Endothelial cell of umbilical vein (primary cell): ENCODE results near the gene ALOX5AP. TPM values are rescaled to one million over a fixed set of nuclear protein-coding genes. Genes with fewer than 3 reads are reported as not detected.

Experiments used
- BruUV-seq: library from RNA; stranded (reverse); fragments of 400-500 nt; replicated peaks from 2 replicates; lab custom pipeline; 2021; lab: Mats Ljungman, UMichigan
- CTCF ChIA-PET: fragments of 300-600, 350-600 bp; sonication (Branson Sonifier 250); formaldehyde crosslinking; loops from one replicate; lab custom pipeline; 2021; ENCODE audit warnings: antibody characterized with exemption, inconsistent platforms; lab: Charles Lee
- POLR2A ChIA-PET: fragments of 300-600, 350-600 bp; sonication (Branson Sonifier 250); formaldehyde crosslinking; loops from one replicate; lab custom pipeline; 2021; ENCODE audit warnings: antibody characterized with exemption, inconsistent platforms; lab: Charles Lee
- DNase-seq: peaks from one replicate; pipeline ENCODE4 v3.0.0-alpha.2; 2011; ENCODE audit warnings: low read depth, low spot score
- FAIRE-seq: peaks from 2 replicates; lab custom pipeline; 2011; peaks lifted over from hg19 to GRCh38; lab: Jason Lieb, UNC
- H2AFZ ChIP-seq: 2 replicates; pipeline ENCODE4 v1.6.0; 2012; ENCODE audit warnings: low read depth, low read length, control low read depth, inconsistent platforms
- H3K27ac ChIP-seq: 2 replicates; pipeline ENCODE4 v1.5.1; 2011; ENCODE audit warnings: low read depth, mild to moderate bottlenecking, control low read depth, low read length, moderate library complexity; ENCODE audit not compliant: insufficient read depth
- H3K27me3 ChIP-seq, 2 experiments: 2 replicates each; pipeline versions ENCODE4 v1.6.0 to v1.6.1; 2011; ENCODE audit warnings: low read length in 2 of 2, mixed read lengths in 1 of 2; ENCODE audit not compliant: control insufficient read depth in 2 of 2, insufficient read depth in 2 of 2
- H3K36me3 ChIP-seq, 2 experiments: 2 replicates in 1 of 2; 3 replicates in 1 of 2; pipeline ENCODE4 v1.5.1; 2011; ENCODE audit warnings: low read length in 2 of 2, mild to moderate bottlenecking in 1 of 2, moderate library complexity in 1 of 2; ENCODE audit not compliant: control insufficient read depth in 2 of 2, insufficient read depth in 2 of 2; ENCODE audit errors: extremely low read depth in 1 of 2
- H3K4me1 ChIP-seq: 3 replicates; pipeline ENCODE4 v1.5.1; 2011; ENCODE audit warnings: mild to moderate bottlenecking, low read length; ENCODE audit not compliant: control insufficient read depth, insufficient read depth; ENCODE audit errors: extremely low read depth
- H3K4me2 ChIP-seq: 2 replicates; pipeline ENCODE4 v1.6.1; 2011; ENCODE audit warnings: low read length, control low read depth, mixed read lengths; ENCODE audit not compliant: insufficient read depth
- H3K4me3 ChIP-seq, 3 experiments: fragments of 200-600 bp in 1 of 3; sonication (generic), shearing (Covaris generic) in 1 of 3; replicated peaks in 1 of 3; 2 replicates each; pipeline ENCODE4 v1.5.1; 2011 to 2016; ENCODE audit warnings: control low read depth in 3 of 3, low read length in 3 of 3, mild to moderate bottlenecking in 2 of 3, inconsistent platforms in 1 of 3, low read depth in 1 of 3, moderate library complexity in 1 of 3; ENCODE audit not compliant: insufficient read depth in 1 of 3
- H3K79me2 ChIP-seq: 2 replicates; pipeline ENCODE4 v1.6.0; 2012; ENCODE audit warnings: low read length, inconsistent platforms; ENCODE audit not compliant: control insufficient read depth, insufficient read depth
- H3K9ac ChIP-seq: replicated peaks from 2 replicates; pipeline ENCODE3; 2011; ENCODE audit warnings: low read length, control low read depth; ENCODE audit not compliant: insufficient read depth; ENCODE audit errors: extremely low read depth
- H3K9me1 ChIP-seq: replicated peaks from 3 replicates; pipeline ENCODE4 v1.6.0; 2011; ENCODE audit warnings: mild to moderate bottlenecking, low read length; ENCODE audit not compliant: control insufficient read depth, insufficient read depth; ENCODE audit errors: extremely low read depth
- H3K9me3 ChIP-seq: replicated peaks from 2 replicates; pipeline ENCODE4 v1.5.1; 2012; ENCODE audit warnings: low read length, inconsistent platforms; ENCODE audit not compliant: control insufficient read depth, insufficient read depth
- H4K20me1 ChIP-seq: replicated peaks from 2 replicates; pipeline ENCODE3; 2011; ENCODE audit warnings: mild to moderate bottlenecking, low read length; ENCODE audit not compliant: control insufficient read depth, insufficient read depth; ENCODE audit errors: extremely low read depth
- CTCF ChIP-seq, 2 donors: IDR thresholded peaks; 1 replicate in 1 of 2; 2 replicates in 1 of 2; pipeline ENCODE4 v1.5.1; 2011; ENCODE audit warnings: low read length in 2 of 2, mild to moderate bottlenecking in 2 of 2, moderate library complexity in 2 of 2, control low read depth in 1 of 2, inconsistent platforms in 1 of 2, low read depth in 1 of 2; ENCODE audit not compliant: insufficient read depth in 1 of 2; ENCODE audit errors: extremely low read depth in 1 of 2
- EZH2 ChIP-seq: IDR thresholded peaks from 2 replicates; pipeline ENCODE4 v1.6.1; 2012; ENCODE audit warnings: borderline replicate concordance, low read depth, mild to moderate bottlenecking, moderate library complexity, low read length, inconsistent platforms; ENCODE audit not compliant: severe bottlenecking
- FOS ChIP-seq: IDR thresholded peaks from 2 replicates; pipeline ENCODE4 v1.6.1; 2011; ENCODE audit warnings: mild to moderate bottlenecking, low read length, moderate library complexity, borderline replicate concordance; ENCODE audit not compliant: insufficient read depth
- GATA2 ChIP-seq: IDR thresholded peaks from 2 replicates; pipeline ENCODE4 v1.7.0; 2011; ENCODE audit warnings: low read depth, mild to moderate bottlenecking, moderate library complexity, mixed read lengths, low read length; ENCODE audit not compliant: insufficient read length, insufficient read depth
- JUN ChIP-seq: IDR thresholded peaks from 2 replicates; pipeline ENCODE4 v1.6.1; 2011; ENCODE audit warnings: borderline replicate concordance, low read depth; ENCODE audit not compliant: insufficient read length, insufficient read depth
- MYC ChIP-seq: IDR thresholded peaks from one replicate; pipeline ENCODE4 v1.6.1; 2011; ENCODE audit warnings: mild to moderate bottlenecking, low read depth, low read length
- POLR2A ChIP-seq: IDR thresholded peaks from 2 replicates; pipeline ENCODE4 v1.6.1; 2012; ENCODE audit warnings: low read depth, mild to moderate bottlenecking, control low read depth, low read length
- POLR2AphosphoS5 ChIP-seq: IDR thresholded peaks from 2 replicates; pipeline ENCODE4 v1.6.1; 2012; ENCODE audit warnings: low read depth, mild to moderate bottlenecking, control low read depth, low read length, moderate library complexity; ENCODE audit not compliant: insufficient read depth
- dilution Hi-C: fragments of 300-500 bp; cut with MboI; formaldehyde crosslinking; loops from one replicate; pipeline ENCODE4 v1.15.0; 2019; ENCODE audit warnings: low sequenced_read_pairs; ENCODE audit not compliant: extremely low pct_ligation_motif_present
- intact Hi-C: fragments of 100-400 bp; cut with micrococcal nuclease; formaldehyde crosslinking; loops from one replicate; pipeline ENCODE4 v1.10.0; 2022
- polyA plus RNA-seq, 4 experiments: library from polyadenylated mRNA; depleted of rRNA in 3 of 4; stranded (reverse) in 3 of 4; unstranded in 1 of 4; fragments of >200 nt; gene quantifications; 2 replicates each; pipeline versions ENCODE4 v1.2.1 to v1.2.3, GENCODE V29; 2011 to 2012; ENCODE audit warnings: missing spikeins in 1 of 4
- total RNA-seq: library from RNA; stranded (reverse); gene quantifications from 2 replicates; pipeline ENCODE4 v1.2.3, GENCODE V29; 2021
- TF ChIP-seq, protein P1 (sequence below): IDR thresholded peaks from 2 replicates; pipeline ENCODE4 v1.6.1; 2011; ENCODE audit not compliant: insufficient read depth, insufficient read length

Gene ALOX5AP
- total and polyA plus RNA-seq, 2 donors (not counting 3 experiments of a cell fraction or from before 2014, with no cell fraction given) = 1.8 TPM; not detected in 1

- no peak for FAIRE-seq
- intact Hi-C loops (no loop called here), dilution Hi-C loops (loop anchor here (25.0 kb wide), 1 partner anchor 92 kb away; no protein-coding TSS in a partner anchor)
- DNase-seq = no peak
- H3K27me3 ChIP-seq = peaks cover 0 to 11% of the 10 kb centered on the region in 2 experiments
- no peaks in the 10 kb centered on the region for H3K4me1 ChIP-seq
- no TSS peak for BruUV-seq
- H3K4me2 ChIP-seq = no peak overlapping the region
- no peaks in the 10 kb centered on the region for H3K9me3 ChIP-seq
- H3K4me3 ChIP-seq = no peak overlapping the region
- no peaks in the 10 kb centered on the region for H3K79me2 ChIP-seq
- ChIA-PET CTCF (interaction anchor here (0.6 to 1.8 kb wide), 4 partner anchors 11 to 19 kb away, joined by 3 to 6 read pairs (median 3); no protein-coding TSS in a partner anchor), POLR2A (no interaction called here)
- no peaks in the 10 kb centered on the region for H3K9me1 ChIP-seq
- no peaks in the 10 kb centered on the region for H4K20me1 ChIP-seq
- TF ChIP-seq EZH2 (no peak), GATA2 (no peak), MYC (no peak)
- H3K27ac ChIP-seq = no peak overlapping the region
- H2AFZ ChIP-seq = no peak overlapping the region
- no peak overlapping the region for H3K9ac ChIP-seq
- H3K36me3 ChIP-seq = no peaks in the 10 kb centered on the region
These were observed 43.7 kb downstream of the ALOX5AP start for GRCh38 chr13:30779016-30779415.

GRCh38 chr13:30779608-30780007 is 44.3 kb downstream of the ALOX5AP start:
- no peaks in the 10 kb centered on the region for H4K20me1 ChIP-seq
- no peak for DNase-seq
- ChIA-PET POLR2A (no interaction called here), CTCF (interaction anchor here (0.6 to 1.8 kb wide), 4 partner anchors 12 to 42 kb away, joined by 3 to 6 read pairs (median 3); no protein-coding TSS in a partner anchor)
- H2AFZ ChIP-seq = no peak overlapping the region
- H3K9me1 ChIP-seq = no peaks in the 10 kb centered on the region
- H3K4me3 ChIP-seq = no peak overlapping the region
- H3K9ac ChIP-seq = no peak overlapping the region
- dilution Hi-C loops = loop anchor here (25.0 kb wide), 1 partner anchor 92 kb away; no protein-coding TSS in a partner anchor
- no peaks in the 10 kb centered on the region for H3K9me3 ChIP-seq
- TF ChIP-seq, protein P1, sequence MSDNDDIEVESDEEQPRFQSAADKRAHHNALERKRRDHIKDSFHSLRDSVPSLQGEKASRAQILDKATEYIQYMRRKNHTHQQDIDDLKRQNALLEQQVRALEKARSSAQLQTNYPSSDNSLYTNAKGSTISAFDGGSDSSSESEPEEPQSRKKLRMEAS = no peak
- TF ChIP-seq POLR2A = no peak
- TF ChIP-seq EZH2 = no peak
- TF ChIP-seq FOS = no peak
- no peak for TF ChIP-seq CTCF (IDR thresholded peaks at IDR 0.05; ENCODE audit: extremely low read depth in 1 of 2, insufficient read depth in 1 of 2, low read depth in 1 of 2, low read length in 2 of 2)
- no peak for TF ChIP-seq MYC
- no peak for TF ChIP-seq JUN
- TF ChIP-seq GATA2 = no peak
- TF ChIP-seq POLR2AphosphoS5 = no peak
- H3K27me3 ChIP-seq = peaks cover 0 to 11% of the 10 kb centered on the region in 2 experiments
- no TSS peak for BruUV-seq
- H3K27ac ChIP-seq = no peak overlapping the region
- no peaks in the 10 kb centered on the region for H3K79me2 ChIP-seq
- no peaks in the 10 kb centered on the region for H3K36me3 ChIP-seq
- no peaks in the 10 kb centered on the region for H3K4me1 ChIP-seq
- FAIRE-seq = no peak
- intact Hi-C loops = no loop called here
- H3K4me2 ChIP-seq = no peak overlapping the region
